ENCODE measurements around the gene FOSL2. TPM values are rescaled to one million over a fixed set of nuclear protein-coding genes. Genes with fewer than 3 reads are reported as not detected.

Gene FOSL2
- total and polyA plus RNA-seq, 4 donors = 20.0 to 260 (median 109) TPM

- 20 to 25% methylated on average over 13 of the region's 13 CpGs for WGBS, 2 donors
- ATAC-seq (ENCODE audit: low FRiP score) = peak; percentile 22
- no peak overlapping the region for H3K4me3 ChIP-seq (ENCODE audit: low read length in 2 of 2)
- no peaks in the 10 kb centered on the region for H3K27me3 ChIP-seq (ENCODE audit: control insufficient read depth in 1 of 2, insufficient read depth in 2 of 2, low read length in 1 of 2)
- H3K4me1 ChIP-seq (ENCODE audit: control insufficient read depth in 1 of 2, insufficient read depth in 2 of 2, low read length in 2 of 2) = peaks cover 0 to 2% of the 10 kb centered on the region in 2 donors
- intact Hi-C loops (cut with DNase I) = no loop called here
- peak in 1 of 2 donors; percentile 73 for DNase-seq
- peak overlapping the region in 1 of 2 donors; percentile 58 for H3K27ac ChIP-seq (ENCODE audit: low read depth in 1 of 2, low read length in 2 of 2)
- no peaks in the 10 kb centered on the region for H3K9me3 ChIP-seq (ENCODE audit: control insufficient read depth, low read length)
- peaks cover 2 to 20% of the 10 kb centered on the region in 2 donors for H3K36me3 ChIP-seq (ENCODE audit: control insufficient read depth in 1 of 2, insufficient read depth in 2 of 2, low read length in 1 of 2)
These were observed 22.4 kb downstream of the FOSL2 start for GRCh38 chr2:28415010-28415409.

GRCh38 chr2:28415715-28416114 is 23.1 kb downstream of the FOSL2 start:
- Histone ChIP-seq H3K9me3 (ENCODE audit: control insufficient read depth, low read length) (no peaks in the 10 kb centered on the region), H3K27ac (ENCODE audit: low read depth in 1 of 2, low read length in 2 of 2) (no peak overlapping the region), H3K36me3 (ENCODE audit: control insufficient read depth in 1 of 2, insufficient read depth in 2 of 2, low read length in 1 of 2) (peaks cover 2 to 15% of the 10 kb centered on the region in 2 donors), H3K4me3 (ENCODE audit: low read length in 2 of 2) (no peak overlapping the region), H3K27me3 (ENCODE audit: control insufficient read depth in 1 of 2, insufficient read depth in 2 of 2, low read length in 1 of 2) (no peaks in the 10 kb centered on the region), H3K4me1 (ENCODE audit: control insufficient read depth in 1 of 2, insufficient read depth in 2 of 2, low read length in 2 of 2) (peaks cover 0 to 2% of the 10 kb centered on the region in 2 donors)
- no peak for ATAC-seq (ENCODE audit: low FRiP score)
- intact Hi-C loops (cut with DNase I) = no loop called here
- 83 to 90% methylated on average over 3 of the region's 3 CpGs for WGBS, 2 donors
- DNase-seq = no peak

GRCh38 chr2:28419003-28419402 is 26.3 kb downstream of the FOSL2 start:
- H3K36me3 ChIP-seq (ENCODE audit: control insufficient read depth in 1 of 2, insufficient read depth in 2 of 2, low read length in 1 of 2) = peaks cover 0 to 5% of the 10 kb centered on the region in 2 donors
- no peaks in the 10 kb centered on the region for H3K27me3 ChIP-seq (ENCODE audit: control insufficient read depth in 1 of 2, insufficient read depth in 2 of 2, low read length in 1 of 2)
- H3K4me1 ChIP-seq (ENCODE audit: control insufficient read depth in 1 of 2, insufficient read depth in 2 of 2, low read length in 2 of 2) = peaks cover 0 to 2% of the 10 kb centered on the region in 2 donors
- ATAC-seq (ENCODE audit: low FRiP score) (no peak), DNase-seq (no peak)
- H3K27ac ChIP-seq (ENCODE audit: low read depth in 1 of 2, low read length in 2 of 2) = no peak overlapping the region
- whole genome bisulfite sequencing, 2 donors = 89 to 97% methylated on average over 3 of the region's 3 CpGs
- no peaks in the 10 kb centered on the region for H3K9me3 ChIP-seq (ENCODE audit: control insufficient read depth, low read length)
- intact Hi-C loops (cut with DNase I) = no loop called here
- no peak overlapping the region for H3K4me3 ChIP-seq (ENCODE audit: low read length in 2 of 2)

GRCh38 chr2:28419443-28420270 is 27.0 kb downstream of the FOSL2 start:
- peaks cover 0 to 5% of the 10 kb centered on the region in 2 donors for H3K36me3 ChIP-seq (ENCODE audit: control insufficient read depth in 1 of 2, insufficient read depth in 2 of 2, low read length in 1 of 2)
- no peaks in the 10 kb centered on the region for H3K9me3 ChIP-seq (ENCODE audit: control insufficient read depth, low read length)
- no peaks in the 10 kb centered on the region for H3K27me3 ChIP-seq (ENCODE audit: control insufficient read depth in 1 of 2, insufficient read depth in 2 of 2, low read length in 1 of 2)
- WGBS, 2 donors = 72 to 77% methylated on average over 7 of the region's 7 CpGs
- intact Hi-C loops (cut with DNase I) = no loop called here
- peak overlapping the region in 1 of 2 donors; percentile 32 for H3K27ac ChIP-seq (ENCODE audit: low read depth in 1 of 2, low read length in 2 of 2)
- DNase-seq (peak in 1 of 2 donors; percentile 59), ATAC-seq (ENCODE audit: low FRiP score) (no peak)
- peaks cover 0 to 2% of the 10 kb centered on the region in 2 donors for H3K4me1 ChIP-seq (ENCODE audit: control insufficient read depth in 1 of 2, insufficient read depth in 2 of 2, low read length in 2 of 2)
- H3K4me3 ChIP-seq (ENCODE audit: low read length in 2 of 2) = no peak overlapping the region

- Histone ChIP-seq H3K9me3 (ENCODE audit: control insufficient read depth, low read length) (no peaks in the 10 kb centered on the region), H3K36me3 (ENCODE audit: control insufficient read depth in 1 of 2, insufficient read depth in 2 of 2, low read length in 1 of 2) (peaks cover 0 to 5% of the 10 kb centered on the region in 2 donors), H3K27me3 (ENCODE audit: control insufficient read depth in 1 of 2, insufficient read depth in 2 of 2, low read length in 1 of 2) (no peaks in the 10 kb centered on the region), H3K4me1 (ENCODE audit: control insufficient read depth in 1 of 2, insufficient read depth in 2 of 2, low read length in 2 of 2) (peaks cover 0 to 2% of the 10 kb centered on the region in 2 donors), H3K27ac (ENCODE audit: low read depth in 1 of 2, low read length in 2 of 2) (no peak overlapping the region), H3K4me3 (ENCODE audit: low read length in 2 of 2) (no peak overlapping the region)
- intact Hi-C loops (cut with DNase I) = no loop called here
- ATAC-seq (ENCODE audit: low FRiP score) (no peak), DNase-seq (peak in 1 of 2 donors; percentile 43)
- WGBS, 2 donors = 33 to 42% methylated on average over 4 of the region's 4 CpGs
These were observed 28.1 kb downstream of the FOSL2 start for GRCh38 chr2:28420722-28421121.

- H3K4me3 ChIP-seq (ENCODE audit: low read length in 2 of 2) = no peak overlapping the region
- H3K36me3 ChIP-seq (ENCODE audit: control insufficient read depth in 1 of 2, insufficient read depth in 2 of 2, low read length in 1 of 2) = peaks cover 3% of the 10 kb centered on the region in 2 donors
- H3K27me3 ChIP-seq (ENCODE audit: control insufficient read depth in 1 of 2, insufficient read depth in 2 of 2, low read length in 1 of 2) = no peaks in the 10 kb centered on the region
- no peak overlapping the region for H3K27ac ChIP-seq (ENCODE audit: low read depth in 1 of 2, low read length in 2 of 2)
- 76 to 83% methylated on average over 17 of the region's 17 CpGs for WGBS, 2 donors
- DNase-seq (peak; percentile 15 to 59), ATAC-seq (ENCODE audit: low FRiP score) (no peak)
- H3K4me1 ChIP-seq (ENCODE audit: control insufficient read depth in 1 of 2, insufficient read depth in 2 of 2, low read length in 2 of 2) = peaks cover 0 to 2% of the 10 kb centered on the region in 2 donors
- H3K9me3 ChIP-seq (ENCODE audit: control insufficient read depth, low read length) = no peaks in the 10 kb centered on the region
- intact Hi-C loops (cut with DNase I) = no loop called here
These were observed 30.5 kb downstream of the FOSL2 start for GRCh38 chr2:28422908-28423741.

- H3K9me3 ChIP-seq (ENCODE audit: control insufficient read depth, low read length) = no peaks in the 10 kb centered on the region
- intact Hi-C loops (cut with DNase I) = no loop called here
- ATAC-seq (ENCODE audit: low FRiP score) (no peak), DNase-seq (peak; percentile 19 to 67)
- 16 to 22% methylated on average over 7 of the region's 7 CpGs for WGBS, 2 donors
- H3K27me3 ChIP-seq (ENCODE audit: control insufficient read depth in 1 of 2, insufficient read depth in 2 of 2, low read length in 1 of 2) = no peaks in the 10 kb centered on the region
- H3K36me3 ChIP-seq (ENCODE audit: control insufficient read depth in 1 of 2, insufficient read depth in 2 of 2, low read length in 1 of 2) = peaks cover 3% of the 10 kb centered on the region in 2 donors
- H3K4me1 ChIP-seq (ENCODE audit: control insufficient read depth in 1 of 2, insufficient read depth in 2 of 2, low read length in 2 of 2) = no peaks in the 10 kb centered on the region
- no peak overlapping the region for H3K4me3 ChIP-seq (ENCODE audit: low read length in 2 of 2)
- H3K27ac ChIP-seq (ENCODE audit: low read depth in 1 of 2, low read length in 2 of 2) = no peak overlapping the region
These were observed 31.4 kb downstream of the FOSL2 start for GRCh38 chr2:28423856-28424605.

GRCh38 chr2:28424799-28425463 is 32.3 kb downstream of the FOSL2 start:
- H3K4me3 ChIP-seq (ENCODE audit: low read length in 2 of 2) = no peak overlapping the region
- H3K36me3 ChIP-seq (ENCODE audit: control insufficient read depth in 1 of 2, insufficient read depth in 2 of 2, low read length in 1 of 2) = peaks cover under 1 to 3% of the 10 kb centered on the region in 2 donors
- intact Hi-C loops (cut with DNase I) = no loop called here
- ATAC-seq (ENCODE audit: low FRiP score) = no peak
- no peak for DNase-seq
- no peaks in the 10 kb centered on the region for H3K9me3 ChIP-seq (ENCODE audit: control insufficient read depth, low read length)
- H3K27ac ChIP-seq (ENCODE audit: low read depth in 1 of 2, low read length in 2 of 2) = no peak overlapping the region
- H3K27me3 ChIP-seq (ENCODE audit: control insufficient read depth in 1 of 2, insufficient read depth in 2 of 2, low read length in 1 of 2) = no peaks in the 10 kb centered on the region
- H3K4me1 ChIP-seq (ENCODE audit: control insufficient read depth in 1 of 2, insufficient read depth in 2 of 2, low read length in 2 of 2) = no peaks in the 10 kb centered on the region
- 94 to 97% methylated on average over 2 of the region's 2 CpGs for WGBS, 2 donors

All from aorta (tissue), 5 donors.